ENCODE measurements around the gene P2RY8.
"Not testable (repeated sequence)": the region's sequence is repeated elsewhere in the genome, so short reads cannot be mapped to it uniquely, and the experiment has no call there.

Gene P2RY8

DNA sequence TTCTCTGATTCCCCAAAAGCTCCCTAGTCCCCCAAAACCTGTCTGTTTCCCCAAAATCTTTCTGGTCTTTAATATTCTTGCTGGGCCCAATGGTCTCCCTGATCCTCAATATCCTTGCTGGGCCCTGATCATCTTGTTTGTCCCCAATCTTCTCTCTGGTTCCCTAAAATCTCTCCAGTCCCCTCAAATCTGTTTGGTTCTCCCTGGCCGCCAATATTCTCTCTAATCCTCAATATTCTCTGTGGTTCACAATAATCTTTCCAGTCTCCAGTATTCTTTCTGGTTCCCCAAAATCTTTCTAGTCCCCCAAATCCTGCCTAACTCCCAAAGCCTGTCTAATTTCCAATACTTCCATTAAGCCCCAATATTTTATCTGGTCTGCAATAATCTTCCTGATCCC, 18.5 kb downstream of the P2RY8 start:
- DNase-seq: no peak

DNA sequence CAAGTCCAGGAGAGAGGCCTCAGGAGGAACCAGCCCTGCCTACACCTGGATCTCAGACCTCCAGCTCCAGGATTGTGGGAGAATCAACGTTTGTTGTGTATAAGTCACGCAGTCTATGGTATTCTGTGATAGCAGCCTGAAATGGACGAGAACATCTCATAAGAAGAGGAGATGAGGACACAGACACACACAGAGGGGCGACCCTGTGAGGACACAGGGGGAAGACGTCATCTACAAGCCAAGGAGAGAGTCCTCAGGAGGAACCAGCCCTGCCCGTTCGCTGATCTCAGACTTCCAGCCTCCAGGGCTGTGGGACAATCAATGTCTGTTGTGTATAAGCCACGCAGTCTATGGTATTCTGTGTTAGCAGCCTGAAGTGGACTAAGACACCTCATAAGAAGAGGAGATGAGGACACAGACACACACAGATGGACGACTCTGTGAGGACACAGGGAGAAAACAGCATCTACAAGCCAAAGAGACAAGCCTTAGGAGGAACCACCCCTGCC, 20.3 kb downstream of the P2RY8 start:
- no peak for DNase-seq

DNA sequence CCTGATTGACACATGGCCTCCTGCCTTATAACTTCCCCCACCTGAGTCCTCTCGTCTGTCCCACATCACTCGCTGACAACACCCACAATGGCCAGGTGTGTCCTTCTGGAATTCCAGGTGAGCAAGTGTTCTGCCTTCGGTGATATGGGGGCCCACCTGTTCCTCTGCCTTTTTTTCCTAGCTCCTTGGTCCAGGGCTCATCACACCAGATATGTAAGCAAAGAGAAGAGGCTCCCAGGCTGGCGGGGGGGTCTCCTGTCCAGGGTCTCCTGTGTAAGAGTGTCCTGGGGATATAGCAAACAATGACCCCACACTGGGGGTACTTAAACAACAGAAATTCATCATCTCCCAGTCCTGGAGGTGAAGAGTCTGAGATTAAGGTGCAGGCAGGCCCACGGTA, 25.2 kb downstream of the P2RY8 start:
- DNase-seq: no peak

GRCh38 chrX:1511150-1511549, 25.8 kb downstream of the P2RY8 start:
- DNase-seq: no peak

DNA sequence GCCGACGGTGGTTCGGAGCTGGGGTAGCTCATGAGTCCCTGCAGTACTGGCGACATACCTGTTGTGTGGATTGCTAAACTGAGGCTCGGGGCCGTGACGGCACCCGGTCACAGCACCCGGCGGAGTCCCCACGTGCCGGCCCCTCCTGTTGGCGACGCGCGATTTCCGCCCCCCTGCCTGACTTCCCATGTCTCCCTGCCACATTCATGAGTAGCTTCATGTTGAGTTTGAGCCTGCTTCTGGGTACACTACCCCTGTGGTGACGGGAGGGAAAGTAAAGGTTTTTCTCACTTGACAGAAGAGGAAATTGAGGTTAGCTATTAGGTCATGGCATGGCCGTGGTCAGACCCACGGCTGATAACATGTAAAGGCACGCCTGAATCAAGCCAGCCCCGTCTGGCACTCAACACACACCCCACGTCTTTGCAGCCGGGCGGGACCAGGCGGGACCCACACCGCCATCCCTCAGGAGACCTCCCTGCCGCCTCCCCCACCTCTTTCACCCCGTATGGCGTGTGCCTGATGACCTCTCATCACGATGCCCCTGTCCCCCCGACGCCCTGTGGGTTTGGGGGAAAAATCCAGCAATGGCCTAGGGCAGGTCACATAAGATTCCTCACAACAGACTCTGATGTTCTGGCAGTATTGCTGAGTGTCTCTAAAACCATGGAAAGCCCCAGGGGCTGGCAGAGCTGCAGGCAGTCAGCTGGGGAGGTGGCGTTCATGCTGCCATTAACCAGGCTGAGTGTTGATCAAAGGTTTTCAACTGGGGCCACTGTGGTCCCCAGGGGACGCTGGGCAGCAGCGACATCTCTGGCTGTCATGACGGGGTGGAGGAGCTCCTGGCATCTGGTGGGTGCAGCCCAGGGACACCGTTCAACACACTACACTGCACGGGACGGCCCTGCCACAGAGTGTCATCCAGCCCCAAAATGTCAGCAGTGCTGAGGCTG, 29.2 kb downstream of the P2RY8 start:
- DNase-seq: no peak

DNA sequence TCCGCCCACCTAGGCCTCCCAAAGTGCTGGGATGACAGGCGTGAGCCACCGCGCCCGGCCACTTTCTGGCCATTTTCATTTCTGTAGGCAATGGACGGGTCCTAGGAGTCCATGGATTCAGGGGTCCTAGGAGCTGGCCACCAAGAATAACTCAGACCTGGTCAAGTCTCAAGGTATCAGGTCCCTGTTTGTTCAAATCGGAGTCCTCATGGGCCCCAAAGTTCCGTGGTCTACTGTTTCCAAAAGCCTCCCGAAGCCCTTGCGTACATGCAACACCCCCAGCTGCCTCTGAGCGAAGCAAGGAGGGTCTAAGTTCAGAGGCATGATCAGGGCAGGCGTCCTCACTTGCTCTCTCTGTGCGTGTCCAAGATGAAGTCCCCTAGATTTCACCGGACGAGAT, 30.1 kb downstream of the P2RY8 start:
- no peak for DNase-seq

GRCh38 chrX:1502853-1503252, 34.1 kb downstream of the P2RY8 start:
- no peak for DNase-seq

DNA sequence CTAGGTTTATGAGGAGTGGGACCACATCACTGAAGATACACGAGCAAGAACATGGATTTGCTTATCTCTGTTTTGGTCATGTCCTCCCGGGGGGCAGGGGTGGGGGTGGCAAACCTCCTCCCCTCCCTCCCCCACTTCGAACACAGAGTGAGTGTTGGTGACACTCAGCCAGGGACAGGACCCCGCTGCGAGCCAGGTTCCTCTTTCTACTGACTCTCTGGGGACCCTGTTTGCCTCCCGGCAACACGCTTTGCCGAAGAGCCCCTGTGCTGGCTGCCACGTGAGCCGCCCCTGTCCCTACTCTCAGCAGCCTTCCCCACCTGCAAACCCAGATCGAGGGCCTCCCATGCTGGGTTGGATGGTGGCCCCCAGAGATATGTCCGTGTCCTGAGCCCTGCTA, 34.7 kb downstream of the P2RY8 start:
- DNase-seq: no peak

- no peak for DNase-seq
These were observed 36.0 kb downstream of the P2RY8 start for GRCh38 chrX:1500701-1501624.

GRCh38 chrX:1496076-1496475, 40.9 kb downstream of the P2RY8 start:
- no peak for DNase-seq

DNA sequence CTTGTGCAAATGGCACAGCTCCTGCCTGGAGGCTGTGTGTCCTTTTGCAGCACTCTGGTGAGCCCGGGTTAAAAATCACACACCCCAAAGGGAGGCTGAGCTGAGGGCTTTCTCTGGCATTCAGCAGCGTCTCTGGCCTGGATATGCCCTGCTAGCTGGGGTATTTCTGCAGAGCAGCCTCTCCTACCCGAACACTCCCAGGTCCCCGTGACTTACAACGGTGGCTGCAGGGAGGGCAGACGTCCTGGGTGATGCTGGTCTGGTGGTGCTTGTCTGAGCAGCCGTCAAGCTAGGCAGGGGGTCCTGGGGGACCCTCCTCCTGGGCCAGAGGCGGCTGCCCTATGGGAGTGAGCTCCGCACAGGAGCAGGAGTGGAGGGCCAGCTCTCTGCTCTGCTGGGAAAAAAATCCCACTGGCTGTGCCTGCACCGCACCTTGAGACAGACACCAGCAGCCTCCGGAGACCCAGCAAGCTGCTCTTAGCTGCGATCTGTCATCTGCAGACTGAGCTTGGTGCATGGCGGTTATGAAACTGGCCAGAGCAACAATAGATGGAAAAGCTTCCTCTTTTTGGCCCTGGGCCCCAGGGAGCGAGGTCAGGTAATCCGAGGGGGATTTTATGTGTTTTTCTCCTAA, 43.0 kb downstream of the P2RY8 start:
- no peak for DNase-seq

- DNase-seq: no peak
These were observed 43.6 kb downstream of the P2RY8 start for GRCh38 chrX:1493412-1493811.

DNA sequence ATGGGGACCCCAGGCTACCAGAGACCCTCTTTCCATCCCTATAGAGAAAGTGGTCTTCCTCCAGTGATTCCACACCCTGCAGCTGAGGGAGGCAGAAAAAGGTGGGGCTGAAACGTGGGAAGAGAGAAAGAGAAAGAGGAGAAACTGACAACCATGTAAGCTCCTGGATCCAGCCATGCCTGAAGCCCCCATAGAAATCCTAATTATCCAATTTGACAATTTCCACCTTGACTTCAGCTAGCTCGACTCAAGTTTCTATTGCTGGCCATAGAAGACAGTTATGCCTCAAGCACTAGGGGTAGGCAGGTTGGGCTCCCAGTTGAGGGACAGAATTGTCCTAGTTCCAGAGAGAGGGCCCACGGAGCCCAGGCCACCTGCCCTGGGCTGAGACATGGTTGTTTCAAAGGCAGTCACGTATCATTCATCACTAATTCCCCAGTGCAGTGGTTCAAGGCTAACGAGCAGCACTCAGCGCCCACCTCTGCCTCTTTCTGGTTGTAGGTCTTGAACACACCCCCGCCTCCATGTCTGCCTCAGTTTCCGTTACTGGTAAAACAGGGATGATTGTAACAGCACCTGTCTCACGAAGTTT, 44.5 kb downstream of the P2RY8 start:
- DNase-seq: no peak

DNA sequence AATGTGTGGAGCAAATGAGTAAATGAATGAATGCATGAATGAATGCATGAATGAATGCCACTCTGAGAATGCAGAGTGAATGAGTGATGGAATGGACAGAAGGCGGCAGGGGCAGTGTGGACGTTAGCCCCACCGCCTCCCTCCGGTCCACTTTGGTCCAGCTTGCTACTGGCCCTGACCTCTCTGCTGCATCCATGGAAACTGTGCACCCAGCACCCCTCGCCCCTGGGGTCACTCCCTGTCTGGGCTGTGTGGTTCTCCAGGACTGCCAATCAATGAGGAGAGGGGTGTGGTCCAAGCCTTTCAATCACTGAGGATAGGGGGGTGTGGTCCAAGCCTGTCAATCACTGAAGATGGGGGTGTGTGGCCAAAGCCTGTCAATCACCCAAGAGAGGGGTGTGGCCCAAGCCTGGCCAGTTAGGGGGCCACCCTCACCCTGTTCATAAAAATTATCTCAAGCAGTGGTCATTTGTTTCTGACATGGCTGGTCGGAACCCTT, 45.1 kb downstream of the P2RY8 start:
- no peak for DNase-seq

GRCh38 chrX:1491248-1491647, 45.7 kb downstream of the P2RY8 start:
- DNase-seq: not testable (repeated sequence)

GRCh38 chrX:1490723-1491122, 46.3 kb downstream of the P2RY8 start:
- DNase-seq: not testable (repeated sequence)

GRCh38 chrX:1489354-1489753, 47.6 kb downstream of the P2RY8 start:
- not testable (repeated sequence) for DNase-seq

- DNase-seq: no peak
These were observed 48.2 kb downstream of the P2RY8 start for GRCh38 chrX:1488745-1489144.

- no peak for DNase-seq
These were observed 48.8 kb downstream of the P2RY8 start for GRCh38 chrX:1488141-1488540.

DNA sequence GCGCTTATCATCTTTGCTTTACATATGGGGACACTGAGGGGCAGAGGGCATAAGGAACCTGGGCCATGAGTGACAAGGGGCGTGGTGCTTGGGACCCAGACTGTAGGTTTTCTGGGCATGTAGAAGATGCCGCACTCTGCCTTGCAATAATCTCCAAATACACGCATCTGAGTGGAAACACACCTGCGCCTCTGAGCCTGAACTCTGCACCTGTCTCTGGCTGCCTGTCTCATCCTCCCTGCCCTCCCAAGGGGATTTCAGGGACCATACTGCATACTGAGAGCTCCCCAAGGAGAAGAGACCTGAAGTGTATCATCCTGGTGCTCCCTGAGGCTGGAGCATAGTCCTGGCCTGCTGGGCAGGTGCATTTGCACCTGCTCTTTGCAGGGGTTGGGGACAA, 49.6 kb downstream of the P2RY8 start:
- no peak for DNase-seq

DNA sequence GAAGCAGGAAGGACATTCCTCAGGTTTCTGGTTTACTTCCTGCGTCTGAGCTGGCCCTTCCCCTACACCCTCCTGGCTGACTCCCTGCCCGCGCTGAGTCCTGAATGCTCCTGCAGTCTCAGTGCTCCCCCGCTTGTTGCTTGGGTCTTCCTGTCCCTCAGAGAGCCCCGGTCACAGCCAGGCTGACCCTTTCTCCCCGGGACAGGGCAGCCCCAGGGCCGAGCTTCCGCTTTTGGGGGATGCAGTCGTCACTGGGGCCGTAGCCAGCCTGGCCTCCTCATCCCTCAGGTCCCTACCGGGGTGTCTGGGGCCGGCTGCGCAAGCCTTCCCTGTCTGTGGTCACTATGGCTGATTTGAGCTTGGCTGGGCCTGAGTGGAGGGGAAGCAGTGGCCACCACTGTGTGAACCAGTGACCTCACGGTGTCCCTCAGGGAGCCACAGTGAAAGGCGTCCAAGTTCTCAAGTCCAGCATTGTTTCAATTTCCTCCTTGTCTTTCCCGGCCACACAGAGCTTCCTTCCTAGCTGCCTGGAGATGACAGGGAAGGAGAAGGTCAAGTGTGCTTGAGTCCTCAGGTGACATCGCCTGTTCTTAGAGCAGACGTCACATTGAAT, 50.1 kb downstream of the P2RY8 start:
- DNase-seq: no peak

GRCh38 chrX:1486177-1486576, 50.8 kb downstream of the P2RY8 start:
- DNase-seq: no peak
